ENCODE measurements around the gene VPS52. TPM values are rescaled to one million over a fixed set of nuclear protein-coding genes. Genes with fewer than 3 reads are reported as not detected.

VPS52 gene
- total and polyA plus RNA-seq, 2 donors (not counting 1 experiment from before 2014, with no cell fraction given) = 44.9 to 53.2 TPM

- no peak overlapping the region for H3K27ac ChIP-seq (ENCODE audit: insufficient read depth, low read length)
- no peak overlapping the region for H3K9ac ChIP-seq (ENCODE audit: insufficient read depth, low read length)
- H3K36me3 ChIP-seq (ENCODE audit: control insufficient read depth, insufficient read depth, low read length) = peaks cover 5% of the 10 kb centered on the region
- no peaks in the 10 kb centered on the region for H3K9me3 ChIP-seq (ENCODE audit: control insufficient read depth, insufficient read depth, low read depth, low read length)
- no peak for DNase-seq (ENCODE audit: low read depth in 2 of 2)
- TF ChIP-seq CTCF (conservative IDR thresholded peaks at IDR 0.05 in 1 of 2, IDR thresholded peaks at IDR 0.05 in 1 of 2; ENCODE audit: low read depth in 1 of 2, low read length in 2 of 2) (no peak), EZH2 (IDR thresholded peaks at IDR 0.05; ENCODE audit: low read length, missing control alignments) (no peak)
- no peak overlapping the region for H2AFZ ChIP-seq (ENCODE audit: low read length)
- H4K20me1 ChIP-seq (ENCODE audit: control insufficient read depth, extremely low read depth, insufficient read depth, low read length) = no peaks in the 10 kb centered on the region
- no peaks in the 10 kb centered on the region for H3K79me2 ChIP-seq (ENCODE audit: control insufficient read depth, insufficient read depth, low read length)
- H3K4me2 ChIP-seq (ENCODE audit: extremely low read depth, insufficient read depth, low read length) = no peak overlapping the region
- no peak overlapping the region for H3K4me3 ChIP-seq (replicated peaks in 1 of 4; ENCODE audit: control extremely low read depth in 1 of 4, insufficient read depth in 1 of 4, low read depth in 3 of 4, low read length in 4 of 4)
- no peaks in the 10 kb centered on the region for H3K4me1 ChIP-seq (ENCODE audit: control insufficient read depth, extremely low read depth, insufficient read depth, low read length)
- H3K27me3 ChIP-seq (ENCODE audit: control insufficient read depth, insufficient read depth, low read length) = no peaks in the 10 kb centered on the region
Measured at GRCh38 chr6:33259032-33259431, 12.6 kb downstream of the VPS52 start.

DNA sequence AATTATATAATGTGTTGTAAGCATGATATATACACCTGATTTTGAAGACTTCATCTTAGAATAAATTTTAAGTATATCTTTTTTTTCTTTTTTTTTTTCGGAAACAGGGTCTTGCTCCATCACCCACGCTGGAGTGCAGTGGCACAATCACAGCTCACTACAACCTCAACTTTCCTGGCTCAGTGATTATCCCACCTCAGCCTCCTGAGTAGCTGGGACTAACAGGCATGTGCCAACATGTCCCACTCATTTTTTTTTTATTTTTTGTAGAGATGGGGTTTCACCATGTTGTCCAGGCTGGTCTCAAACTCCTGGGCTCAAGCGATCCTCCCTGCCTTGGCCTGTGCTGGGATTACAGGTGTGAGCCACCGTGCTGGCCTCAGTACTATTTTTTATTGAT is 17.1 kb downstream of the VPS52 start:
- Histone ChIP-seq H3K4me1 (ENCODE audit: control insufficient read depth, extremely low read depth, insufficient read depth, low read length) (peaks cover 7% of the 10 kb centered on the region), H4K20me1 (ENCODE audit: control insufficient read depth, extremely low read depth, insufficient read depth, low read length) (no peaks in the 10 kb centered on the region)
- DNase-seq (ENCODE audit: low read depth in 2 of 2) = no peak

DNA sequence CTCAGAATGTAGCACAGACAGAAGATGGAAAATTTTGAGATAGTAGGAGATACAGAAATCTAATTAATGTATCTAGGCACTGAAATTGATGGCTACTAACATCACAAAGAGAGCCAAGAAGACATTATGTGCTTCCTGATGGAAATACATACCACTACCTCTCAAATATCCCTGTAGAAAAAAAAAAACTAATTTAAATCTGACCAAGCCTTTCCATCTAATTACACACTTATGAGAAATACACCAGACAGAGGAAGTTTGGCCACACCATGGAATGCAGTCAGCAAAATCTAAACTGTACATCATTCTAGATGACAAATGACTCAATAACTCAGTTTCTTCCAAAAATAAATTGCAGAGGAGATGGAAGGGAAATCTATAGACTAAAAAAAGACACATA is 18.9 kb downstream of the VPS52 start:
- H3K9me3 ChIP-seq (ENCODE audit: control insufficient read depth, insufficient read depth, low read depth, low read length) = no peaks in the 10 kb centered on the region
- no peak overlapping the region for H2AFZ ChIP-seq (ENCODE audit: low read length)
- no peak overlapping the region for H3K4me3 ChIP-seq (replicated peaks in 1 of 4; ENCODE audit: control extremely low read depth in 1 of 4, insufficient read depth in 1 of 4, low read depth in 3 of 4, low read length in 4 of 4)
- H3K79me2 ChIP-seq (ENCODE audit: control insufficient read depth, insufficient read depth, low read length) = no peaks in the 10 kb centered on the region
- no peaks in the 10 kb centered on the region for H3K36me3 ChIP-seq (ENCODE audit: control insufficient read depth, insufficient read depth, low read length)
- TF ChIP-seq EZH2 (IDR thresholded peaks at IDR 0.05; ENCODE audit: low read length, missing control alignments) (no peak), CTCF (conservative IDR thresholded peaks at IDR 0.05 in 1 of 2, IDR thresholded peaks at IDR 0.05 in 1 of 2; ENCODE audit: low read depth in 1 of 2, low read length in 2 of 2) (no peak)
- H3K27me3 ChIP-seq (ENCODE audit: control insufficient read depth, insufficient read depth, low read length) = no peaks in the 10 kb centered on the region
- no peak overlapping the region for H3K9ac ChIP-seq (ENCODE audit: insufficient read depth, low read length)
- DNase-seq (ENCODE audit: low read depth in 2 of 2) = peak in 1 of 2 donors; percentile 55
- no peak overlapping the region for H3K4me2 ChIP-seq (ENCODE audit: extremely low read depth, insufficient read depth, low read length)
- H3K4me1 ChIP-seq (ENCODE audit: control insufficient read depth, extremely low read depth, insufficient read depth, low read length) = peaks cover 16% of the 10 kb centered on the region
- no peaks in the 10 kb centered on the region for H4K20me1 ChIP-seq (ENCODE audit: control insufficient read depth, extremely low read depth, insufficient read depth, low read length)
- no peak overlapping the region for H3K27ac ChIP-seq (ENCODE audit: insufficient read depth, low read length)

More for the DNA sequence above, 17.1 kb downstream of the VPS52 start:
- no peaks in the 10 kb centered on the region for H3K27me3 ChIP-seq (ENCODE audit: control insufficient read depth, insufficient read depth, low read length)
- no peak overlapping the region for H3K9ac ChIP-seq (ENCODE audit: insufficient read depth, low read length)
- H3K4me3 ChIP-seq (replicated peaks in 1 of 4; ENCODE audit: control extremely low read depth in 1 of 4, insufficient read depth in 1 of 4, low read depth in 3 of 4, low read length in 4 of 4) = no peak overlapping the region
- no peak overlapping the region for H2AFZ ChIP-seq (ENCODE audit: low read length)
- H3K4me2 ChIP-seq (ENCODE audit: extremely low read depth, insufficient read depth, low read length) = no peak overlapping the region
- H3K9me3 ChIP-seq (ENCODE audit: control insufficient read depth, insufficient read depth, low read depth, low read length) = no peaks in the 10 kb centered on the region
- no peaks in the 10 kb centered on the region for H3K79me2 ChIP-seq (ENCODE audit: control insufficient read depth, insufficient read depth, low read length)
- no peak overlapping the region for H3K27ac ChIP-seq (ENCODE audit: insufficient read depth, low read length)
- no peaks in the 10 kb centered on the region for H3K36me3 ChIP-seq (ENCODE audit: control insufficient read depth, insufficient read depth, low read length)
- TF ChIP-seq EZH2 (IDR thresholded peaks at IDR 0.05; ENCODE audit: low read length, missing control alignments) (no peak), CTCF (conservative IDR thresholded peaks at IDR 0.05 in 1 of 2, IDR thresholded peaks at IDR 0.05 in 1 of 2; ENCODE audit: low read depth in 1 of 2, low read length in 2 of 2) (no peak)

Data from fibroblast of lung (primary cell).